Measurements from ENCODE around the gene SLC5A11. TPM values are rescaled to one million over a fixed set of nuclear protein-coding genes. Genes with fewer than 3 reads are reported as not detected.

SLC5A11 gene
- total RNA-seq, 1 experiment from 2014 or later, result not detected

DNA sequence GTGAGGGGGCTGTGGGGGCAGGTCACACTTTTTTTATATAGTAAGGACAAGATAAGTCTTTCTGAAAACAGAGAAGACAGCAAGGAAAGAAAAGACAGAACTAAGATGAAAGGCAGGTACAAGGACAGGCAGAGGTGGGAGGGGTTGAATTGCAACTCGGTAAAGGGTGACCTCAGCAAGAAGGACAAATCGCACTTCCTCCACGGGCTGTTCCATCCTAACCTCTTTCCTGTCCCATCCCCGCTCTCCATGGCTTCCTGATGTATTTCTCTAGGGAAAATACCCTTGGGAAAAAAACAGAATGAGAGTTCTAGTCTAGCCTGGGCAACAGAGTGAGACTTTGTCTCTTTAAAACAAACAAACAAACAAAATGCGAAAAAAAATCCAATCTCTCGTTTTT is 112.1 kb downstream of the SLC5A11 start:
- no peaks in the 10 kb centered on the region for H3K4me1 Mint-ChIP-seq (ENCODE audit: low read depth, unreplicated experiment)
- CTCF ChIA-PET, result no interaction called here
- intact Hi-C loops (cut with micrococcal nuclease; ENCODE audit: unreplicated experiment), result no loop called here
- BruUV-seq (replicated peaks), result no TSS peak
- TF ChIP-seq, protein P1, sequence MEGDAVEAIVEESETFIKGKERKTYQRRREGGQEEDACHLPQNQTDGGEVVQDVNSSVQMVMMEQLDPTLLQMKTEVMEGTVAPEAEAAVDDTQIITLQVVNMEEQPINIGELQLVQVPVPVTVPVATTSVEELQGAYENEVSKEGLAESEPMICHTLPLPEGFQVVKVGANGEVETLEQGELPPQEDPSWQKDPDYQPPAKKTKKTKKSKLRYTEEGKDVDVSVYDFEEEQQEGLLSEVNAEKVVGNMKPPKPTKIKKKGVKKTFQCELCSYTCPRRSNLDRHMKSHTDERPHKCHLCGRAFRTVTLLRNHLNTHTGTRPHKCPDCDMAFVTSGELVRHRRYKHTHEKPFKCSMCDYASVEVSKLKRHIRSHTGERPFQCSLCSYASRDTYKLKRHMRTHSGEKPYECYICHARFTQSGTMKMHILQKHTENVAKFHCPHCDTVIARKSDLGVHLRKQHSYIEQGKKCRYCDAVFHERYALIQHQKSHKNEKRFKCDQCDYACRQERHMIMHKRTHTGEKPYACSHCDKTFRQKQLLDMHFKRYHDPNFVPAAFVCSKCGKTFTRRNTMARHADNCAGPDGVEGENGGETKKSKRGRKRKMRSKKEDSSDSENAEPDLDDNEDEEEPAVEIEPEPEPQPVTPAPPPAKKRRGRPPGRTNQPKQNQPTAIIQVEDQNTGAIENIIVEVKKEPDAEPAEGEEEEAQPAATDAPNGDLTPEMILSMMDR (IDR thresholded peaks at IDR 0.05; ENCODE audit: unreplicated experiment), result no peak
- peaks cover 18% of the 10 kb centered on the region for H3K36me3 Mint-ChIP-seq (ENCODE audit: insufficient read depth, unreplicated experiment)
- H3K27me3 Mint-ChIP-seq (ENCODE audit: unreplicated experiment), result no peaks in the 10 kb centered on the region
- no peak overlapping the region for H3K4me3 Mint-ChIP-seq (ENCODE audit: low read depth, unreplicated experiment)
- DNase-seq, result no peak
- H3K9me3 Mint-ChIP-seq (ENCODE audit: low read depth, unreplicated experiment), result peaks cover 2% of the 10 kb centered on the region
- H3K27ac Mint-ChIP-seq (ENCODE audit: unreplicated experiment), result no peak overlapping the region

Other genes with a start within 250 kb of the SLC5A11 start
- 58.4 and 60.1 TPM in 2 replicates for gene TNRC6A, start 116.3 kb upstream of the SLC5A11 start, total RNA-seq (2022)
- 67.2 and 85.6 TPM in 2 replicates for gene ARHGAP17, start 169.4 kb downstream of the SLC5A11 start, total RNA-seq (2022)